GM12878 (cell line): ENCODE measurements around the gene KIF21A. TPM values are rescaled to one million over a fixed set of nuclear protein-coding genes. Genes with fewer than 3 reads are reported as not detected.

ENCODE experiments used
- ATAC-seq: fragments of 200-7000 bp; cut with Tn5 transposase; 3 replicates; pipeline ENCODE4 v1.9.1; 2020; ENCODE audit warnings: mild to moderate bottlenecking, moderate library complexity
- BruUV-seq: library from RNA; stranded (reverse); fragments of 400-500 nt; replicated peaks from 2 replicates; lab custom pipeline; 2021; lab: Mats Ljungman, UMichigan
- CTCF ChIA-PET: fragments of 300-600 bp; sonication (Branson Sonifier 250); formaldehyde crosslinking; extraction: SDS; loops from one replicate; lab custom pipeline; 2021; ENCODE audit warnings: inconsistent platforms; lab: Yijun Ruan, JAX
- POLR2A ChIA-PET: fragments of 350-600 bp; formaldehyde crosslinking; extraction: SDS; loops from one replicate; lab custom pipeline; 2021; ENCODE audit warnings: inconsistent platforms; lab: Charles Lee
- RAD21 ChIA-PET: fragments of 300-600 bp; sonication (Branson Sonifier 250); formaldehyde crosslinking; loops from one replicate; lab custom pipeline; 2023; ENCODE audit warnings: antibody characterized with exemption; ENCODE audit not compliant: unreplicated experiment; lab: Charles Lee
- SMC1A ChIA-PET: fragments of 300-600 bp; sonication (Branson Sonifier 250); formaldehyde crosslinking; loops from one replicate; lab custom pipeline; 2023; ENCODE audit not compliant: unreplicated experiment, uncharacterized antibody; lab: Charles Lee
- DNase-seq: peaks from one replicate; pipeline ENCODE4 v3.0.0-alpha.2; 2011; ENCODE audit warnings: low read depth, low spot score
- FAIRE-seq: peaks from 3 replicates; lab custom pipeline; 2011; peaks lifted over from hg19 to GRCh38; lab: Jason Lieb, UNC
- H2AFZ ChIP-seq: 2 replicates; pipeline ENCODE4 v1.6.0; 2011; ENCODE audit warnings: low read depth, low read length, control low read depth; ENCODE audit not compliant: control insufficient read depth
- H3K27ac ChIP-seq: 2 replicates; pipeline ENCODE4 v1.5.1; 2011; ENCODE audit warnings: control low read depth; ENCODE audit not compliant: control insufficient read depth, insufficient read depth
- H3K27me3 ChIP-seq, 2 experiments: replicated peaks in 1 of 2; 2 replicates each; pipeline versions ENCODE4 v1.6.0 to v1.6.1; 2011; ENCODE audit warnings: low read length in 1 of 2; ENCODE audit not compliant: control insufficient read depth in 2 of 2, insufficient read depth in 2 of 2
- H3K36me3 ChIP-seq, 2 experiments: 2 replicates each; pipeline ENCODE4 v1.5.1; 2011; ENCODE audit warnings: low read length in 1 of 2; ENCODE audit not compliant: control insufficient read depth in 2 of 2, insufficient read depth in 2 of 2
- H3K4me1 ChIP-seq: 2 replicates; pipeline ENCODE4 v1.6.1; 2011; ENCODE audit warnings: mild to moderate bottlenecking, low read length, moderate library complexity, mixed read lengths; ENCODE audit not compliant: control insufficient read depth, insufficient read depth
- H3K4me2 ChIP-seq: 2 replicates; pipeline ENCODE4 v1.6.0; 2011; ENCODE audit warnings: control low read depth; ENCODE audit not compliant: control insufficient read depth, insufficient read depth
- H3K4me3 ChIP-seq: fragments of 200-600 bp; sonication (generic); 2 replicates; pipeline ENCODE4 v1.5.1; 2016
- H3K79me2 ChIP-seq: 2 replicates; pipeline ENCODE4 v1.6.0; 2011; ENCODE audit warnings: low read length; ENCODE audit not compliant: control insufficient read depth, insufficient read depth
- H3K9ac ChIP-seq: 2 replicates; pipeline ENCODE4 v1.8.0; 2011; ENCODE audit warnings: low read length, control low read depth, mixed read lengths; ENCODE audit not compliant: control insufficient read depth, insufficient read depth
- H3K9me3 ChIP-seq: replicated peaks from 3 replicates; pipeline ENCODE4 v1.5.1; 2011; ENCODE audit warnings: mild to moderate bottlenecking, low read length; ENCODE audit not compliant: control insufficient read depth, insufficient read depth
- H4K20me1 ChIP-seq: 2 replicates; pipeline ENCODE4 v1.6.0; 2011; ENCODE audit not compliant: control insufficient read depth, insufficient read depth
- BCL11A ChIP-seq: IDR thresholded peaks from 2 replicates; pipeline ENCODE4 v1.6.1; 2011; ENCODE audit warnings: low read depth, low read length
- CBFB ChIP-seq: IDR thresholded peaks from 2 replicates; pipeline ENCODE4 v1.6.1; 2016; ENCODE audit warnings: antibody characterized with exemption, low read depth
- CBX5 ChIP-seq: sonication (generic); IDR thresholded peaks from 2 replicates; pipeline ENCODE4 v1.6.1; 2016; ENCODE audit warnings: low read depth, moderate library complexity, mild to moderate bottlenecking, inconsistent platforms
- CEBPB ChIP-seq, 2 experiments: fragments of 150-350 bp in 1 of 2; IDR thresholded peaks; 2 replicates each; pipeline ENCODE4 v1.6.1; 2012 to 2014; ENCODE audit warnings: low read depth in 2 of 2, low read length in 2 of 2, borderline replicate concordance in 1 of 2, inconsistent platforms in 1 of 2
- CREB1 ChIP-seq: IDR thresholded peaks from 2 replicates; pipeline ENCODE4 v1.6.1; 2012; ENCODE audit warnings: low read depth, mild to moderate bottlenecking, inconsistent platforms
- FOXK2 ChIP-seq: fragments of 450-650 bp; IDR thresholded peaks from 2 replicates; pipeline ENCODE4 v1.6.1; 2017; ENCODE audit warnings: mild to moderate bottlenecking, moderate library complexity
- GATAD2B ChIP-seq: fragments of 450-650 bp; conservative IDR thresholded peaks from 2 replicates; pipeline ENCODE4 v1.6.1; 2017; ENCODE audit warnings: low read depth, mild to moderate bottlenecking, moderate library complexity
- HCFC1 ChIP-seq: fragments of 150-350 bp; IDR thresholded peaks from 2 replicates; pipeline ENCODE4 v1.6.1; 2014; ENCODE audit warnings: low read length
- LARP7 ChIP-seq: fragments of 450-650 bp; IDR thresholded peaks from 2 replicates; pipeline ENCODE4 v1.6.1; 2017; ENCODE audit warnings: mild to moderate bottlenecking
- NR2C2 ChIP-seq: IDR thresholded peaks from 2 replicates; pipeline ENCODE4 v1.6.1; 2011; ENCODE audit warnings: borderline replicate concordance, low read depth; ENCODE audit not compliant: control insufficient read depth, insufficient read length
- PAX5 ChIP-seq: IDR thresholded peaks from 2 replicates; pipeline ENCODE4 v1.6.1; 2011; ENCODE audit warnings: low read depth, low read length, borderline replicate concordance
- PML ChIP-seq: IDR thresholded peaks from 2 replicates; pipeline ENCODE4 v1.6.1; 2012; ENCODE audit warnings: low read length, inconsistent platforms
- POLR2A ChIP-seq: IDR thresholded peaks from 2 replicates; pipeline ENCODE4 v1.6.1; 2011; ENCODE audit warnings: low read depth, mild to moderate bottlenecking, low read length
- RAD51 ChIP-seq: fragments of 450-650 bp; IDR thresholded peaks from 2 replicates; pipeline ENCODE4 v1.6.1; 2016; ENCODE audit warnings: moderate library complexity, mild to moderate bottlenecking, inconsistent platforms
- SMAD1 ChIP-seq: fragments of 450-650 bp; IDR thresholded peaks from 2 replicates; pipeline ENCODE4 v1.6.1; 2018; ENCODE audit warnings: mild to moderate bottlenecking, low read depth; ENCODE audit not compliant: partially characterized antibody
- STAT1 ChIP-seq: fragments of 450-650 bp; conservative IDR thresholded peaks from 2 replicates; pipeline ENCODE4 v1.6.1; 2014; ENCODE audit warnings: antibody characterized with exemption, mild to moderate bottlenecking
- TARDBP ChIP-seq: IDR thresholded peaks from 2 replicates; pipeline ENCODE4 v1.6.1; 2016; ENCODE audit warnings: borderline replicate concordance
- ZNF24 ChIP-seq: fragments of 450-650 bp; IDR thresholded peaks from 2 replicates; pipeline ENCODE4 v1.6.1; 2017; ENCODE audit warnings: antibody characterized with exemption, mild to moderate bottlenecking
- ZNF622 ChIP-seq: fragments of 450-650 bp; IDR thresholded peaks from 2 replicates; pipeline ENCODE4 v1.6.1; 2017; ENCODE audit warnings: mild to moderate bottlenecking, inconsistent platforms
- ZZZ3 ChIP-seq: IDR thresholded peaks from 2 replicates; pipeline ENCODE4 v1.6.1; 2011; ENCODE audit warnings: low read depth; ENCODE audit not compliant: control insufficient read depth, insufficient read length
- WGBS: methylation state at CpG from one replicate; pipeline ENCODE4 v1.1.6; 2016; ENCODE audit warnings: low lambda C conversion rate; ENCODE audit not compliant: insufficient replicate concordance, insufficient coverage; ENCODE audit errors: missing lambda C conversion rate; 5-methylcytosine and 5-hydroxymethylcytosine counted together
- in situ Hi-C: fragments of 300-500 bp; cut with MboI; formaldehyde crosslinking; loops from 9 replicates; pipeline ENCODE4 v1.14.3; 2018; ENCODE audit warnings: mixed read lengths
- intact Hi-C: fragments of 100-400 bp; cut with micrococcal nuclease; formaldehyde crosslinking; loops from one replicate; pipeline ENCODE4 v1.14.2; 2022; ENCODE audit not compliant: unreplicated experiment
- polyA plus RNA-seq, 11 experiments: library from polyadenylated mRNA; depleted of rRNA in 4 of 11; unstranded in 6 of 11; stranded (reverse) in 5 of 11; fragments of >200 nt; fragmentation: Nextera tagmentation in 4 of 11; fragmentation: Illumina TruSeq in 1 of 11; extraction: Ambion mirVana in 4 of 11; extraction: Trizol in 1 of 11; gene quantifications; 1 replicate in 1 of 11; 2 replicates in 10 of 11; pipeline versions ENCODE4 v1.2.1 to v1.2.3, GENCODE V29; 2011 to 2016; ENCODE audit warnings: inconsistent platforms in 2 of 11, missing spikeins in 2 of 11, low read depth in 1 of 11
- total RNA-seq, 4 experiments: library from RNA; depleted of rRNA in 3 of 4; stranded (reverse); fragments of >200 nt in 3 of 4; fragmentation: Illumina TruSeq in 1 of 4; extraction: Trizol in 1 of 4; gene quantifications; 2 replicates each; pipeline versions ENCODE4 v1.2.1 to v1.2.3, GENCODE V29; 2013 to 2021

Gene KIF21A
- total and polyA plus RNA-seq, 10 of the 15 experiments (the other 5 are each of a cell fraction or from before 2014, with no cell fraction given), result 21.3 to 42.1 (median 24.5) TPM

GRCh38 chr12:39401459-39401858 is 41.5 kb downstream of the KIF21A start:
- H4K20me1 ChIP-seq, result no peaks in the 10 kb centered on the region
- DNase-seq, result no peak
- in situ Hi-C loops, result no loop called here
- TF ChIP-seq ZNF24 (no peak), HCFC1 (no peak), TARDBP (no peak), PML (no peak), NR2C2 (no peak), SMAD1 (no peak), POLR2A (no peak), ZZZ3 (no peak), PAX5 (no peak), CREB1 (no peak), CBX5 (no peak), ZNF622 (no peak), GATAD2B (no peak), RAD51 (no peak), CEBPB (IDR thresholded peaks at IDR 0.05; ENCODE audit: borderline replicate concordance in 1 of 2, low read depth in 2 of 2, low read length in 2 of 2) (no peak), LARP7 (no peak), BCL11A (no peak), FOXK2 (no peak), STAT1 (no peak), CBFB (no peak)
- TF ChIP-seq, all 136 proteins: peak for 0
- H3K36me3 ChIP-seq, result no peaks in the 10 kb centered on the region; a peak in 1 of 4 replicates
- H3K4me3 ChIP-seq, result no peak overlapping the region
- ChIA-PET RAD21 (interaction anchor here (1.5 kb wide), 1 partner anchor 39 kb away, joined by 5 read pairs; no protein-coding TSS in a partner anchor), POLR2A (interaction anchor here (0.5 kb wide), 1 partner anchor 67 kb away, joined by 8 read pairs; no protein-coding TSS in a partner anchor), SMC1A (interaction anchor here (1.0 to 1.5 kb wide), 2 partner anchors 12 to 17 kb away, joined by 3 read pairs; no protein-coding TSS in a partner anchor), CTCF (no interaction called here)
- WGBS, result 79% methylated on average over 2 of the region's 2 CpGs
- peaks cover 12% of the 10 kb centered on the region for H3K79me2 ChIP-seq
- FAIRE-seq (no peak), ATAC-seq (no peak)
- no peaks in the 10 kb centered on the region for H3K9me3 ChIP-seq
- H3K27ac ChIP-seq, result no peak overlapping the region
- H3K4me2 ChIP-seq, result no peak overlapping the region
- H2AFZ ChIP-seq, result no peak overlapping the region
- peaks cover 6% of the 10 kb centered on the region for H3K4me1 ChIP-seq
- H3K9ac ChIP-seq, result no peak overlapping the region
- no TSS peak for BruUV-seq
- H3K27me3 ChIP-seq, result no peaks in the 10 kb centered on the region
- intact Hi-C loops, result no loop called here
